H4 (cell line): ENCODE results near the gene EPHB2. TPM values are rescaled to one million over a fixed set of nuclear protein-coding genes. Genes with fewer than 3 reads are reported as not detected.

ENCODE experiments used
- DNase-seq: peaks from one replicate; pipeline ENCODE4 v3.0.0-alpha.2; 2015; ENCODE audit warnings: low spot score
- total RNA-seq: library from RNA; depleted of rRNA; stranded (reverse); fragments of >200 nt; shearing (Covaris generic); gene quantifications from 2 replicates; pipeline ENCODE4 v1.2.3, GENCODE V29; 2014

EPHB2 gene
- total RNA-seq, 1 experiment from 2014 or later = 70.9 TPM

- DNase-seq = no peak
Measured at GRCh38 chr1:22801761-22802160, 91.1 kb downstream of the EPHB2 start.

GRCh38 chr1:22803833-22804232 lies 93.2 kb downstream of the EPHB2 start:
- DNase-seq = no peak

- no peak for DNase-seq
Measured at GRCh38 chr1:22804406-22804805, 93.8 kb downstream of the EPHB2 start.

GRCh38 chr1:22804969-22805671 lies 94.5 kb downstream of the EPHB2 start:
- DNase-seq = no peak

GRCh38 chr1:22805672-22806038 lies 95.0 kb downstream of the EPHB2 start:
- DNase-seq = no peak

GRCh38 chr1:22806584-22806983 lies 95.9 kb downstream of the EPHB2 start:
- no peak for DNase-seq

- DNase-seq = no peak
Measured at GRCh38 chr1:22807340-22807739, 96.7 kb downstream of the EPHB2 start.

GRCh38 chr1:22808186-22808675 lies 97.6 kb downstream of the EPHB2 start:
- no peak for DNase-seq

- no peak for DNase-seq
Measured at GRCh38 chr1:22808676-22809483, 98.2 kb downstream of the EPHB2 start.

GRCh38 chr1:22809783-22810182 lies 99.1 kb downstream of the EPHB2 start:
- DNase-seq = no peak

- no peak for DNase-seq
Measured at GRCh38 chr1:22810378-22810777, 99.7 kb downstream of the EPHB2 start.

- no peak for DNase-seq
Measured at GRCh38 chr1:22812092-22812880, 101.6 kb downstream of the EPHB2 start.

GRCh38 chr1:22812993-22813790 lies 102.6 kb downstream of the EPHB2 start:
- DNase-seq = no peak

GRCh38 chr1:22814176-22815042 lies 103.8 kb downstream of the EPHB2 start:
- no peak for DNase-seq

- no peak for DNase-seq
Measured at GRCh38 chr1:22815043-22815365, 104.4 kb downstream of the EPHB2 start.

GRCh38 chr1:22815421-22816066 lies 104.9 kb downstream of the EPHB2 start:
- no peak for DNase-seq

- DNase-seq = no peak
Measured at GRCh38 chr1:22816067-22816775, 105.6 kb downstream of the EPHB2 start.

- DNase-seq = no peak
Measured at GRCh38 chr1:22816803-22817202, 106.2 kb downstream of the EPHB2 start.

GRCh38 chr1:22817462-22817861 lies 106.8 kb downstream of the EPHB2 start:
- no peak for DNase-seq
